H1 (cell line): ENCODE results near the gene CENPP. TPM values are rescaled to one million over a fixed set of nuclear protein-coding genes. Genes with fewer than 3 reads are reported as not detected.

ENCODE experiments used
- CTCF ChIA-PET: fragments of 300-600 bp; sonication (Branson Sonifier 250); formaldehyde crosslinking; loops from one replicate; lab custom pipeline; 2021; ENCODE audit not compliant: partially characterized antibody; lab: Charles Lee
- POLR2A ChIA-PET: fragments of 300-600 bp; sonication (Branson Sonifier 250); formaldehyde crosslinking; loops from one replicate; lab custom pipeline; 2021; ENCODE audit warnings: inconsistent platforms; ENCODE audit not compliant: partially characterized antibody; lab: Charles Lee
- DNase-seq, 2 experiments: peaks; one replicate each; pipeline versions ENCODE4 v3.0.0 to v3.0.0-alpha.2; 2010 to 2022; ENCODE audit warnings: low spot score in 2 of 2, low read depth in 1 of 2, mixed read lengths in 1 of 2
- FAIRE-seq: peaks from 2 replicates; lab custom pipeline; 2011; peaks lifted over from hg19 to GRCh38; lab: Jason Lieb, UNC
- H2AFZ ChIP-seq: 2 replicates; pipeline ENCODE4 v1.8.1; 2012; ENCODE audit warnings: low read length, inconsistent platforms
- H2AK5ac ChIP-seq: 2 replicates; pipeline ENCODE4 v1.6.1; 2013; ENCODE audit warnings: low read depth, low read length
- H2BK120ac ChIP-seq: replicated peaks from 2 replicates; pipeline ENCODE3; 2013; ENCODE audit warnings: low read depth, low read length, inconsistent platforms
- H2BK12ac ChIP-seq: 2 replicates; pipeline ENCODE4 v1.6.1; 2013; ENCODE audit warnings: low read depth, low read length
- H2BK15ac ChIP-seq: 2 replicates; pipeline ENCODE4 v1.6.1; 2013; ENCODE audit warnings: low read length
- H2BK20ac ChIP-seq: 2 replicates; pipeline ENCODE4 v1.6.1; 2013; ENCODE audit warnings: low read length
- H2BK5ac ChIP-seq: 2 replicates; pipeline ENCODE4 v1.6.1; 2013; ENCODE audit warnings: low read depth, low read length
- H3K14ac ChIP-seq: 2 replicates; pipeline ENCODE4 v1.6.1; 2013; ENCODE audit warnings: inconsistent platforms; ENCODE audit not compliant: insufficient read length
- H3K18ac ChIP-seq: 2 replicates; pipeline ENCODE4 v1.6.1; 2013; ENCODE audit warnings: low read length; ENCODE audit errors: extremely low read depth
- H3K23ac ChIP-seq: 2 replicates; pipeline ENCODE4 v1.6.1; 2013; ENCODE audit warnings: inconsistent platforms; ENCODE audit not compliant: insufficient read length
- H3K23me2 ChIP-seq: 2 replicates; pipeline ENCODE4 v1.6.1; 2013; ENCODE audit warnings: low read depth, low read length
- H3K27ac ChIP-seq: 2 replicates; pipeline ENCODE4 v1.6.1; 2011; ENCODE audit warnings: low read depth, low read length, inconsistent platforms
- H3K27me3 ChIP-seq, 4 experiments: replicated peaks in 1 of 4; 1 replicate in 1 of 4; 2 replicates in 3 of 4; pipeline versions ENCODE4 v1.6.1 to v1.8.1; 2011 to 2013; ENCODE audit warnings: low read length in 3 of 4, mild to moderate bottlenecking in 3 of 4, inconsistent platforms in 2 of 4, mixed read lengths in 2 of 4, moderate library complexity in 1 of 4; ENCODE audit not compliant: control insufficient read depth in 3 of 4, insufficient read depth in 3 of 4; ENCODE audit errors: extremely low read depth in 1 of 4
- H3K36me3 ChIP-seq, 4 experiments: 2 replicates each; pipeline versions ENCODE4 v1.6.1 to v1.8.1; 2011 to 2013; ENCODE audit warnings: mild to moderate bottlenecking in 4 of 4, low read length in 3 of 4, moderate library complexity in 2 of 4, control low read depth in 1 of 4, inconsistent platforms in 1 of 4; ENCODE audit not compliant: insufficient read depth in 4 of 4, control insufficient read depth in 2 of 4
- H3K4ac ChIP-seq: replicated peaks from 2 replicates; pipeline ENCODE3; 2013; ENCODE audit warnings: low read length, low read depth, mixed read lengths, inconsistent platforms; ENCODE audit not compliant: insufficient read length
- H3K4me1 ChIP-seq, 4 experiments: replicated peaks in 1 of 4; 1 replicate in 1 of 4; 2 replicates in 3 of 4; pipeline versions ENCODE4 v1.6.1 to v1.8.1; 2011 to 2013; ENCODE audit warnings: low read length in 3 of 4, inconsistent platforms in 2 of 4, mixed read lengths in 1 of 4; ENCODE audit not compliant: insufficient read depth in 4 of 4, control insufficient read depth in 3 of 4
- H3K4me2 ChIP-seq, 2 experiments: 2 replicates each; pipeline versions ENCODE4 v1.6.1 to v1.8.1; 2011 to 2013; ENCODE audit warnings: low read depth in 2 of 2, low read length in 2 of 2, control low read depth in 1 of 2, inconsistent platforms in 1 of 2, mild to moderate bottlenecking in 1 of 2; ENCODE audit not compliant: insufficient read depth in 1 of 2
- H3K4me3 ChIP-seq, 4 experiments: fragments of 200-600, 300-600 bp in 1 of 4; sonication (generic), shearing (Covaris generic), sonication (Bioruptor Twin) in 1 of 4; 2 replicates each; pipeline versions ENCODE4 v1.5.1 to v1.8.1; 2011 to 2016; ENCODE audit warnings: low read length in 4 of 4, low read depth in 3 of 4, control low read depth in 2 of 4, inconsistent platforms in 2 of 4, mild to moderate bottlenecking in 2 of 4, mixed read lengths in 1 of 4, moderate library complexity in 1 of 4; ENCODE audit not compliant: insufficient read depth in 2 of 4; ENCODE audit errors: extremely low read depth in 1 of 4
- H3K56ac ChIP-seq: replicated peaks from 2 replicates; pipeline ENCODE3; 2013; ENCODE audit warnings: low read depth, mild to moderate bottlenecking, mixed read lengths, low read length, inconsistent platforms; ENCODE audit not compliant: insufficient read length
- H3K79me1 ChIP-seq: 2 replicates; pipeline ENCODE4 v1.6.1; 2013; ENCODE audit warnings: low read depth, low read length, control low read depth
- H3K79me2 ChIP-seq, 2 experiments: 2 replicates each; pipeline versions ENCODE4 v1.6.1 to v1.8.1; 2012 to 2013; ENCODE audit warnings: low read length in 2 of 2, mild to moderate bottlenecking in 2 of 2, inconsistent platforms in 1 of 2; ENCODE audit not compliant: insufficient read depth in 2 of 2, control insufficient read depth in 1 of 2
- H3K9ac ChIP-seq, 4 experiments: replicated peaks in 1 of 4; 1 replicate in 1 of 4; 2 replicates in 3 of 4; pipeline versions ENCODE4 v1.6.1 to v1.8.1; 2011 to 2013; ENCODE audit warnings: low read depth in 3 of 4, low read length in 3 of 4, control low read depth in 2 of 4, mild to moderate bottlenecking in 2 of 4, moderate library complexity in 2 of 4, inconsistent platforms in 1 of 4; ENCODE audit errors: extremely low read depth in 1 of 4
- H3K9me3 ChIP-seq, 2 experiments: 2 replicates each; pipeline versions ENCODE4 v1.6.1 to v1.8.1; 2012 to 2013; ENCODE audit warnings: mild to moderate bottlenecking in 2 of 2, moderate library complexity in 2 of 2, control low read depth in 1 of 2, inconsistent platforms in 1 of 2, low read depth in 1 of 2, low read length in 1 of 2, mixed read lengths in 1 of 2; ENCODE audit not compliant: insufficient read depth in 2 of 2
- H4K20me1 ChIP-seq, 2 experiments: replicated peaks in 1 of 2; 2 replicates each; pipeline versions ENCODE3 to v1.8.1; 2011 to 2013; ENCODE audit warnings: inconsistent platforms in 2 of 2, low read length in 2 of 2, mild to moderate bottlenecking in 1 of 2; ENCODE audit not compliant: insufficient read depth in 2 of 2, control insufficient read depth in 1 of 2
- H4K5ac ChIP-seq: 2 replicates; pipeline ENCODE4 v1.6.1; 2013; ENCODE audit warnings: low read length, low read depth, mixed read lengths, inconsistent platforms; ENCODE audit not compliant: insufficient read length
- H4K8ac ChIP-seq: 2 replicates; pipeline ENCODE4 v1.8.0; 2013; ENCODE audit warnings: mild to moderate bottlenecking, moderate library complexity, low read length, inconsistent platforms; ENCODE audit not compliant: insufficient read depth; ENCODE audit errors: extremely low read depth
- H4K91ac ChIP-seq: replicated peaks from 2 replicates; pipeline ENCODE3; 2013; ENCODE audit warnings: low read length, mixed read lengths, inconsistent platforms; ENCODE audit not compliant: insufficient read length
- BRCA1 ChIP-seq: IDR thresholded peaks from 2 replicates; pipeline ENCODE4 v1.6.1; 2012; ENCODE audit warnings: low read depth, low read length, improper control_type of control experiment
- EGR1 ChIP-seq: IDR thresholded peaks from 2 replicates; pipeline ENCODE4 v1.6.1; 2011; ENCODE audit warnings: low read depth, low read length, borderline replicate concordance
- EZH2 ChIP-seq: fragments of 200-600 bp; sonication (generic); IDR thresholded peaks from 2 replicates; pipeline ENCODE4 v1.7.1; 2012; ENCODE audit warnings: low read depth, mild to moderate bottlenecking, moderate library complexity, low read length, inconsistent platforms; ENCODE audit not compliant: severe bottlenecking
- HDAC2 ChIP-seq, 2 experiments: fragments of 300-600 bp in 1 of 2; sonication (generic) in 1 of 2; IDR thresholded peaks; 2 replicates each; pipeline ENCODE4 v1.6.1; 2011 to 2012; ENCODE audit warnings: low read depth in 2 of 2, low read length in 2 of 2, mild to moderate bottlenecking in 2 of 2, moderate library complexity in 2 of 2, borderline replicate concordance in 1 of 2, inconsistent platforms in 1 of 2
- JUND ChIP-seq: IDR thresholded peaks from 2 replicates; pipeline ENCODE4 v1.6.1; 2011; ENCODE audit warnings: mild to moderate bottlenecking, improper control_type of control experiment, low read length
- NANOG ChIP-seq: IDR thresholded peaks from 2 replicates; pipeline ENCODE4 v1.6.1; 2011; ENCODE audit warnings: low read length, low read depth, mild to moderate bottlenecking, inconsistent platforms; ENCODE audit not compliant: insufficient read depth, poor library complexity, severe bottlenecking
- RAD21 ChIP-seq, 2 experiments: IDR thresholded peaks in 1 of 2; conservative IDR thresholded peaks in 1 of 2; 2 replicates each; pipeline ENCODE4 v1.6.1; 2011; ENCODE audit warnings: low read depth in 2 of 2, low read length in 2 of 2, improper control_type of control experiment in 1 of 2, inconsistent platforms in 1 of 2, mild to moderate bottlenecking in 1 of 2, moderate library complexity in 1 of 2
- RBBP5 ChIP-seq: IDR thresholded peaks from 2 replicates; pipeline ENCODE4 v1.7.1; 2012; ENCODE audit warnings: low read depth, mild to moderate bottlenecking, inconsistent platforms, low read length, moderate library complexity, borderline replicate concordance
- SP2 ChIP-seq: IDR thresholded peaks from 2 replicates; pipeline ENCODE4 v1.6.1; 2012; ENCODE audit warnings: mild to moderate bottlenecking, low read length, inconsistent platforms
- SP4 ChIP-seq: IDR thresholded peaks from 2 replicates; pipeline ENCODE4 v1.6.1; 2012; ENCODE audit warnings: low read length, inconsistent platforms
- SUZ12 ChIP-seq: fragments of 200-600 bp; sonication (generic); IDR thresholded peaks from 2 replicates; pipeline ENCODE4 v1.6.1; 2012; ENCODE audit warnings: mild to moderate bottlenecking, inconsistent platforms, low read length, moderate library complexity, mixed read lengths
- TAF1 ChIP-seq: IDR thresholded peaks from 2 replicates; pipeline ENCODE4 v1.6.1; 2011; ENCODE audit warnings: mild to moderate bottlenecking, low read depth, low read length
- TEAD4 ChIP-seq: IDR thresholded peaks from 2 replicates; pipeline ENCODE4 v1.6.1; 2012; ENCODE audit warnings: low read depth, low read length, inconsistent platforms, mixed read lengths
- WGBS, 2 experiments: shearing (Covaris generic) in 1 of 2; methylation state at CpG; one replicate each; pipeline versions ENCODE4 v1.1.6 to v1.1.7; 2013 to 2015; ENCODE audit warnings: low lambda C conversion rate in 2 of 2, mixed read lengths in 2 of 2, inconsistent platforms in 1 of 2, low coverage in 1 of 2, missing lambda C conversion rate in 1 of 2; ENCODE audit not compliant: insufficient replicate concordance in 2 of 2, insufficient coverage in 1 of 2, insufficient read length in 1 of 2; ENCODE audit errors: extremely low coverage in 1 of 2, missing lambda C conversion rate in 1 of 2; 5-methylcytosine and 5-hydroxymethylcytosine counted together
- polyA plus RNA-seq, 7 experiments: library from polyadenylated mRNA; depleted of rRNA in 3 of 7; stranded (reverse) in 5 of 7; unstranded in 2 of 7; fragments of >200 nt in 5 of 7; fragments of 200-250 nt in 2 of 7; gene quantifications; 1 replicate in 5 of 7; 2 replicates in 1 of 7; 4 replicates in 1 of 7; pipeline versions ENCODE4 v1.2.1 to v1.2.3, GENCODE V29; 2011 to 2013; ENCODE audit warnings: missing spikeins in 2 of 7, mixed read lengths in 2 of 7
- total RNA-seq: library from RNA; stranded (reverse); fragmentation: NEBNext Ultra II Directional; extraction: Animal tissue kit (Norgen Biotek cat#: 25700); gene quantifications from 2 replicates; pipeline ENCODE4 v1.2.1, GENCODE V29; 2021

Gene CENPP
- total and polyA plus RNA-seq, 2 of the 8 experiments (the other 6 are each of a cell fraction or from before 2014, with no cell fraction given): 2.7 to 10.8 TPM

DNA sequence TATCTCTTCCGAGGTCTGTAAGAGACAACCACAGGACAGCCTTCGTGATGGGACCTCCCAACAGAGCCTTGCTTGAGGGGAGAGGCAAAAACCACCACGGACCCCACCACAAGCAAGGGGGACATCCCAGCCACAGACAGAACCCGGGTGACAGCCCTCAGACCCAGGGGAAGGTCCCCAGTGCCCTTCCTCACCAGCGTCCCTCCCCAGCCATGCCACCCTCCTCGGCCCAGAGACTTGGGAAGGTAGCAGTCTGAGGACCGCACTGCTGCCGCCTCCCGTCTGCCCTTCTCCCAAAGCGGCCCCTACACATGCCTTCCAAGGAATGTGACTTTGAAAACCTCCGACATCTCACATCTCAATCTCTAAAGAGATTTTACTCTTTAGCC, 330.8 kb downstream of the CENPP start:
- Histone ChIP-seq H3K18ac (no peak overlapping the region), H2BK20ac (no peak overlapping the region), H2BK12ac (no peak overlapping the region), H4K5ac (no peak overlapping the region), H2AFZ (no peak overlapping the region), H4K8ac (no peak overlapping the region), H2AK5ac (no peak overlapping the region), H4K20me1 (peaks cover 4 to 12% of the 10 kb centered on the region in 2 experiments), H3K4ac (no peak overlapping the region), H3K23ac (no peak overlapping the region), H3K9ac (no peak overlapping the region), H3K9me3 (no peaks in the 10 kb centered on the region), H2BK120ac (no peak overlapping the region), H3K4me3 (no peak overlapping the region), H4K91ac (no peak overlapping the region), H3K27me3 (no peaks in the 10 kb centered on the region), H3K36me3 (peaks cover 0 to 9% (median 1%) of the 10 kb centered on the region in 4 experiments; a peak in 2 of 8 replicates), H3K14ac (no peak overlapping the region), H3K79me2 (peaks cover 0 to 11% of the 10 kb centered on the region in 2 experiments; a peak in 1 of 4 replicates), H2BK15ac (no peak overlapping the region), H3K4me2 (no peak overlapping the region), H2BK5ac (no peak overlapping the region), H3K4me1 (peaks cover 0 to 10% (median 3%) of the 10 kb centered on the region in 4 experiments; a peak in 4 of 7 replicates), H3K56ac (no peak overlapping the region), H3K79me1 (peaks cover 9% of the 10 kb centered on the region), H3K27ac (no peak overlapping the region), H3K23me2 (no peaks in the 10 kb centered on the region)
- WGBS, 2 experiments: 85% methylated on average over 11 of the region's 11 CpGs; no CpG with 5 or more reads in 1 of the 2 experiments
- DNase-seq: no peak
- CTCF ChIA-PET: no interaction called here
- no peak for FAIRE-seq
- POLR2A ChIA-PET: no interaction called here
- TF ChIP-seq SP2: no peak
- no peak for TF ChIP-seq TEAD4
- TF ChIP-seq EZH2: no peak
- no peak for TF ChIP-seq NANOG
- no peak for TF ChIP-seq SUZ12
- no peak for TF ChIP-seq SP4
- TF ChIP-seq RBBP5: no peak
- TF ChIP-seq BRCA1: no peak
- TF ChIP-seq RAD21 (IDR thresholded peaks at IDR 0.05 in 1 of 2, conservative IDR thresholded peaks at IDR 0.05 in 1 of 2; ENCODE audit: low read depth in 2 of 2, low read length in 2 of 2): no peak
- no peak for TF ChIP-seq EGR1
- TF ChIP-seq TAF1: no peak
- TF ChIP-seq JUND: no peak
- no peak for TF ChIP-seq HDAC2 (IDR thresholded peaks at IDR 0.05; ENCODE audit: borderline replicate concordance in 1 of 2, low read depth in 2 of 2, low read length in 2 of 2)
